H1 (cell line): Measurements from ENCODE around the gene PPP2R5B. TPM values are rescaled to one million over a fixed set of nuclear protein-coding genes. Genes with fewer than 3 reads are reported as not detected.

ENCODE experiments used
- CTCF ChIA-PET: fragments of 300-600 bp; sonication (Branson Sonifier 250); formaldehyde crosslinking; loops from one replicate; lab custom pipeline; 2021; ENCODE audit not compliant: partially characterized antibody; lab: Charles Lee
- POLR2A ChIA-PET: fragments of 300-600 bp; sonication (Branson Sonifier 250); formaldehyde crosslinking; loops from one replicate; lab custom pipeline; 2021; ENCODE audit warnings: inconsistent platforms; ENCODE audit not compliant: partially characterized antibody; lab: Charles Lee
- DNase-seq, 2 experiments: peaks; one replicate each; pipeline versions ENCODE4 v3.0.0 to v3.0.0-alpha.2; 2010 to 2022; ENCODE audit warnings: low spot score in 2 of 2, low read depth in 1 of 2, mixed read lengths in 1 of 2
- FAIRE-seq: peaks from 2 replicates; lab custom pipeline; 2011; peaks lifted over from hg19 to GRCh38; lab: Jason Lieb, UNC
- H2AFZ ChIP-seq: 2 replicates; pipeline ENCODE4 v1.8.1; 2012; ENCODE audit warnings: low read length, inconsistent platforms
- H2AK5ac ChIP-seq: 2 replicates; pipeline ENCODE4 v1.6.1; 2013; ENCODE audit warnings: low read depth, low read length
- H2BK120ac ChIP-seq: replicated peaks from 2 replicates; pipeline ENCODE3; 2013; ENCODE audit warnings: low read depth, low read length, inconsistent platforms
- H2BK12ac ChIP-seq: 2 replicates; pipeline ENCODE4 v1.6.1; 2013; ENCODE audit warnings: low read depth, low read length
- H2BK15ac ChIP-seq: 2 replicates; pipeline ENCODE4 v1.6.1; 2013; ENCODE audit warnings: low read length
- H2BK20ac ChIP-seq: 2 replicates; pipeline ENCODE4 v1.6.1; 2013; ENCODE audit warnings: low read length
- H2BK5ac ChIP-seq: 2 replicates; pipeline ENCODE4 v1.6.1; 2013; ENCODE audit warnings: low read depth, low read length
- H3K14ac ChIP-seq: 2 replicates; pipeline ENCODE4 v1.6.1; 2013; ENCODE audit warnings: inconsistent platforms; ENCODE audit not compliant: insufficient read length
- H3K18ac ChIP-seq: 2 replicates; pipeline ENCODE4 v1.6.1; 2013; ENCODE audit warnings: low read length; ENCODE audit errors: extremely low read depth
- H3K23ac ChIP-seq: 2 replicates; pipeline ENCODE4 v1.6.1; 2013; ENCODE audit warnings: inconsistent platforms; ENCODE audit not compliant: insufficient read length
- H3K23me2 ChIP-seq: 2 replicates; pipeline ENCODE4 v1.6.1; 2013; ENCODE audit warnings: low read depth, low read length
- H3K27ac ChIP-seq: 2 replicates; pipeline ENCODE4 v1.6.1; 2011; ENCODE audit warnings: low read depth, low read length, inconsistent platforms
- H3K27me3 ChIP-seq, 4 experiments: replicated peaks in 1 of 4; 1 replicate in 1 of 4; 2 replicates in 3 of 4; pipeline versions ENCODE4 v1.6.1 to v1.8.1; 2011 to 2013; ENCODE audit warnings: low read length in 3 of 4, mild to moderate bottlenecking in 3 of 4, inconsistent platforms in 2 of 4, mixed read lengths in 2 of 4, moderate library complexity in 1 of 4; ENCODE audit not compliant: control insufficient read depth in 3 of 4, insufficient read depth in 3 of 4; ENCODE audit errors: extremely low read depth in 1 of 4
- H3K36me3 ChIP-seq, 4 experiments: 2 replicates each; pipeline versions ENCODE4 v1.6.1 to v1.8.1; 2011 to 2013; ENCODE audit warnings: mild to moderate bottlenecking in 4 of 4, low read length in 3 of 4, moderate library complexity in 2 of 4, control low read depth in 1 of 4, inconsistent platforms in 1 of 4; ENCODE audit not compliant: insufficient read depth in 4 of 4, control insufficient read depth in 2 of 4
- H3K4ac ChIP-seq: replicated peaks from 2 replicates; pipeline ENCODE3; 2013; ENCODE audit warnings: low read length, low read depth, mixed read lengths, inconsistent platforms; ENCODE audit not compliant: insufficient read length
- H3K4me1 ChIP-seq, 4 experiments: replicated peaks in 1 of 4; 1 replicate in 1 of 4; 2 replicates in 3 of 4; pipeline versions ENCODE4 v1.6.1 to v1.8.1; 2011 to 2013; ENCODE audit warnings: low read length in 3 of 4, inconsistent platforms in 2 of 4, mixed read lengths in 1 of 4; ENCODE audit not compliant: insufficient read depth in 4 of 4, control insufficient read depth in 3 of 4
- H3K4me2 ChIP-seq, 2 experiments: 2 replicates each; pipeline versions ENCODE4 v1.6.1 to v1.8.1; 2011 to 2013; ENCODE audit warnings: low read depth in 2 of 2, low read length in 2 of 2, control low read depth in 1 of 2, inconsistent platforms in 1 of 2, mild to moderate bottlenecking in 1 of 2; ENCODE audit not compliant: insufficient read depth in 1 of 2
- H3K4me3 ChIP-seq, 4 experiments: fragments of 200-600, 300-600 bp in 1 of 4; sonication (generic), shearing (Covaris generic), sonication (Bioruptor Twin) in 1 of 4; 2 replicates each; pipeline versions ENCODE4 v1.5.1 to v1.8.1; 2011 to 2016; ENCODE audit warnings: low read length in 4 of 4, low read depth in 3 of 4, control low read depth in 2 of 4, inconsistent platforms in 2 of 4, mild to moderate bottlenecking in 2 of 4, mixed read lengths in 1 of 4, moderate library complexity in 1 of 4; ENCODE audit not compliant: insufficient read depth in 2 of 4; ENCODE audit errors: extremely low read depth in 1 of 4
- H3K56ac ChIP-seq: replicated peaks from 2 replicates; pipeline ENCODE3; 2013; ENCODE audit warnings: low read depth, mild to moderate bottlenecking, mixed read lengths, low read length, inconsistent platforms; ENCODE audit not compliant: insufficient read length
- H3K79me1 ChIP-seq: 2 replicates; pipeline ENCODE4 v1.6.1; 2013; ENCODE audit warnings: low read depth, low read length, control low read depth
- H3K79me2 ChIP-seq, 2 experiments: 2 replicates each; pipeline versions ENCODE4 v1.6.1 to v1.8.1; 2012 to 2013; ENCODE audit warnings: low read length in 2 of 2, mild to moderate bottlenecking in 2 of 2, inconsistent platforms in 1 of 2; ENCODE audit not compliant: insufficient read depth in 2 of 2, control insufficient read depth in 1 of 2
- H3K9ac ChIP-seq, 4 experiments: replicated peaks in 1 of 4; 1 replicate in 1 of 4; 2 replicates in 3 of 4; pipeline versions ENCODE4 v1.6.1 to v1.8.1; 2011 to 2013; ENCODE audit warnings: low read depth in 3 of 4, low read length in 3 of 4, control low read depth in 2 of 4, mild to moderate bottlenecking in 2 of 4, moderate library complexity in 2 of 4, inconsistent platforms in 1 of 4; ENCODE audit errors: extremely low read depth in 1 of 4
- H3K9me3 ChIP-seq, 2 experiments: 2 replicates each; pipeline versions ENCODE4 v1.6.1 to v1.8.1; 2012 to 2013; ENCODE audit warnings: mild to moderate bottlenecking in 2 of 2, moderate library complexity in 2 of 2, control low read depth in 1 of 2, inconsistent platforms in 1 of 2, low read depth in 1 of 2, low read length in 1 of 2, mixed read lengths in 1 of 2; ENCODE audit not compliant: insufficient read depth in 2 of 2
- H4K20me1 ChIP-seq, 2 experiments: replicated peaks in 1 of 2; 2 replicates each; pipeline versions ENCODE3 to v1.8.1; 2011 to 2013; ENCODE audit warnings: inconsistent platforms in 2 of 2, low read length in 2 of 2, mild to moderate bottlenecking in 1 of 2; ENCODE audit not compliant: insufficient read depth in 2 of 2, control insufficient read depth in 1 of 2
- H4K5ac ChIP-seq: 2 replicates; pipeline ENCODE4 v1.6.1; 2013; ENCODE audit warnings: low read length, low read depth, mixed read lengths, inconsistent platforms; ENCODE audit not compliant: insufficient read length
- H4K8ac ChIP-seq: 2 replicates; pipeline ENCODE4 v1.8.0; 2013; ENCODE audit warnings: mild to moderate bottlenecking, moderate library complexity, low read length, inconsistent platforms; ENCODE audit not compliant: insufficient read depth; ENCODE audit errors: extremely low read depth
- H4K91ac ChIP-seq: replicated peaks from 2 replicates; pipeline ENCODE3; 2013; ENCODE audit warnings: low read length, mixed read lengths, inconsistent platforms; ENCODE audit not compliant: insufficient read length
- CHD1 ChIP-seq: IDR thresholded peaks from 2 replicates; pipeline ENCODE4 v1.6.1; 2012; ENCODE audit warnings: low read depth, low read length, improper control_type of control experiment
- FOSL1 ChIP-seq: IDR thresholded peaks from 2 replicates; pipeline ENCODE4 v1.6.1; 2011; ENCODE audit warnings: mild to moderate bottlenecking, low read depth, low read length, moderate library complexity; ENCODE audit not compliant: insufficient read depth
- JUN ChIP-seq: IDR thresholded peaks from 2 replicates; pipeline ENCODE4 v1.6.1; 2011; ENCODE audit warnings: low read depth, mild to moderate bottlenecking, improper control_type of control experiment, low read length
- MAX ChIP-seq: IDR thresholded peaks from 2 replicates; pipeline ENCODE4 v1.6.1; 2012; ENCODE audit warnings: inconsistent platforms
- PHF8 ChIP-seq: fragments of 200-600 bp; sonication (generic); conservative IDR thresholded peaks from 2 replicates; pipeline ENCODE4 v1.7.1; 2012; ENCODE audit warnings: low read depth, mild to moderate bottlenecking, inconsistent platforms, low read length, moderate library complexity
- POLR2AphosphoS5 ChIP-seq: IDR thresholded peaks from 2 replicates; pipeline ENCODE4 v1.6.1; 2011; ENCODE audit warnings: low read depth, low read length
- WGBS, 2 experiments: shearing (Covaris generic) in 1 of 2; methylation state at CpG; one replicate each; pipeline versions ENCODE4 v1.1.6 to v1.1.7; 2013 to 2015; ENCODE audit warnings: low lambda C conversion rate in 2 of 2, mixed read lengths in 2 of 2, inconsistent platforms in 1 of 2, low coverage in 1 of 2, missing lambda C conversion rate in 1 of 2; ENCODE audit not compliant: insufficient replicate concordance in 2 of 2, insufficient coverage in 1 of 2, insufficient read length in 1 of 2; ENCODE audit errors: extremely low coverage in 1 of 2, missing lambda C conversion rate in 1 of 2; 5-methylcytosine and 5-hydroxymethylcytosine counted together
- polyA plus RNA-seq, 7 experiments: library from polyadenylated mRNA; depleted of rRNA in 3 of 7; stranded (reverse) in 5 of 7; unstranded in 2 of 7; fragments of >200 nt in 5 of 7; fragments of 200-250 nt in 2 of 7; gene quantifications; 1 replicate in 5 of 7; 2 replicates in 1 of 7; 4 replicates in 1 of 7; pipeline versions ENCODE4 v1.2.1 to v1.2.3, GENCODE V29; 2011 to 2013; ENCODE audit warnings: missing spikeins in 2 of 7, mixed read lengths in 2 of 7
- total RNA-seq: library from RNA; stranded (reverse); fragmentation: NEBNext Ultra II Directional; extraction: Animal tissue kit (Norgen Biotek cat#: 25700); gene quantifications from 2 replicates; pipeline ENCODE4 v1.2.1, GENCODE V29; 2021

Gene PPP2R5B
- total and polyA plus RNA-seq, 2 of the 8 experiments (the other 6 are each of a cell fraction or from before 2014, with no cell fraction given): 4.9 to 5.1 TPM

DNA sequence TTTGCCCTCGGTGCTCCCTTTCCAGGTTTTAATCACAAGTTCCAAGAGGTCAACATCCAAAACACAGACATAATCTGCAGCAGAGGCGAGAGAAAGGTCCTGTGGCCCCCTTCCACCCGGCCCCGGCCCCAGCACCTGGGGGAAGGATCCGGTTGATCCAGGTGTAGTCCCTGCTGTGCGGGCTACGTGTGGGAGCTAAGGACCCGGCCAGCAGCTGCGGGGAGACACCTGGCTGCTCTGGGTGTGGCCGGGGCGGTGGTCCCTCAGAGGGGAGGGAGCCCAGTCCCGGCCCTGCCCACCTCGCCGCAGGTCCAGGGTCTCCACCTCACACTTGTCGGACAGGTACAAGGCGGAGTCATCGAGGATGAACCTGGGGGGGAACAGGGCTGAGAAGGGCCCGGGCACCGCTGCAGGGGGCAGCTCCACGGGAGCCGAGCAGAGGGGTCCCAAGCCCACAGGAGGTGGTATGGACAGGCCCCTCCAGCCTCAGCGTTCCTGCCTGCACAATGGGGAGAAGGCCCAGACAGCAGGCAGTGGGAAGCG is 21.1 kb upstream of the PPP2R5B start:
- ChIA-PET POLR2A (no interaction called here), CTCF (interaction anchor here (1.8 to 32.2 kb wide), 3 partner anchors 12 to 48 kb away, joined by 4 to 1058 read pairs (median 10); partner anchors contain the start of gene CDC42BPG)
- H2BK120ac ChIP-seq: no peak overlapping the region
- H3K14ac ChIP-seq: no peak overlapping the region
- H3K23me2 ChIP-seq: no peaks in the 10 kb centered on the region
- no peaks in the 10 kb centered on the region for H3K4me1 ChIP-seq
- no peaks in the 10 kb centered on the region for H3K79me1 ChIP-seq
- H3K56ac ChIP-seq: no peak overlapping the region
- H3K18ac ChIP-seq: no peak overlapping the region
- H3K9me3 ChIP-seq: no peaks in the 10 kb centered on the region
- H3K4me2 ChIP-seq: no peak overlapping the region
- H3K27ac ChIP-seq: no peak overlapping the region
- no peak overlapping the region for H2BK20ac ChIP-seq
- H3K79me2 ChIP-seq: no peaks in the 10 kb centered on the region
- H4K20me1 ChIP-seq: peaks cover 0 to 5% of the 10 kb centered on the region in 2 experiments
- FAIRE-seq: no peak
- no peak overlapping the region for H2BK12ac ChIP-seq
- no peak overlapping the region for H4K5ac ChIP-seq
- H2BK15ac ChIP-seq: no peak overlapping the region
- H3K9ac ChIP-seq: no peak overlapping the region
- H3K4me3 ChIP-seq: no peak overlapping the region
- no peak overlapping the region for H2BK5ac ChIP-seq
- TF ChIP-seq JUN (no peak), PHF8 (no peak), MAX (no peak), POLR2AphosphoS5 (no peak), FOSL1 (no peak), CHD1 (no peak)
- TF ChIP-seq, all 59 proteins: peak for 0
- H2AFZ ChIP-seq: no peak overlapping the region
- H3K4ac ChIP-seq: no peak overlapping the region
- no peak overlapping the region for H4K91ac ChIP-seq
- WGBS, 2 experiments: 89% methylated on average over 17 of the region's 23 CpGs; no CpG with 5 or more reads in 1 of the 2 experiments
- H2AK5ac ChIP-seq: no peak overlapping the region
- H3K23ac ChIP-seq: no peak overlapping the region
- no peak overlapping the region for H4K8ac ChIP-seq
- H3K36me3 ChIP-seq: peaks cover 0 to 19% (median 11%) of the 10 kb centered on the region in 4 experiments; a peak in 6 of 8 replicates
- DNase-seq: no peak
- no peaks in the 10 kb centered on the region for H3K27me3 ChIP-seq
